Glomerular endothelial cell (primary cell): ENCODE data around the gene GPBP1. TPM values are rescaled to one million over a fixed set of nuclear protein-coding genes. Genes with fewer than 3 reads are reported as not detected.
A peak's percentile ranks its signal among the peaks of the same experiment; 100 is the strongest.
"Not testable (repeated sequence)": the region's sequence is repeated elsewhere in the genome, so short reads cannot be mapped to it uniquely, and the experiment has no call there.

Experiments
- DNase-seq: peaks from one replicate; pipeline ENCODE4 v3.0.0-alpha.2; 2011; ENCODE audit warnings: low read depth, low spot score; ENCODE audit errors: extremely low read depth
- total RNA-seq: library from RNA; depleted of rRNA; stranded (reverse); fragments of >200 nt; gene quantifications from 2 replicates; pipeline ENCODE4 v1.2.3, GENCODE V29; 2015

Gene GPBP1
- total RNA-seq, 1 donor from 2014 or later: 41.8 TPM

GRCh38 chr5:57267805-57268204, 93.9 kb downstream of the GPBP1 start:
- no peak for DNase-seq

- DNase-seq: no peak
These were observed 102.5 kb downstream of the GPBP1 start for GRCh38 chr5:57276353-57276752.

GRCh38 chr5:57277085-57277484, 103.2 kb downstream of the GPBP1 start:
- peak; percentile 23 for DNase-seq

- DNase-seq: no peak
These were observed 107.0 kb downstream of the GPBP1 start for GRCh38 chr5:57280853-57281252.

- DNase-seq: not testable (repeated sequence)
These were observed 111.2 kb downstream of the GPBP1 start for GRCh38 chr5:57285084-57285483.

GRCh38 chr5:57291894-57292293, 118.0 kb downstream of the GPBP1 start:
- no peak for DNase-seq

GRCh38 chr5:57292336-57292735, 118.5 kb downstream of the GPBP1 start:
- DNase-seq: no peak

GRCh38 chr5:57298295-57298984, 124.6 kb downstream of the GPBP1 start:
- DNase-seq: peak; percentile 80

- peak; percentile 54 for DNase-seq
These were observed 125.2 kb downstream of the GPBP1 start for GRCh38 chr5:57298985-57299491.

GRCh38 chr5:57299986-57300385, 126.1 kb downstream of the GPBP1 start:
- DNase-seq: no peak

- peak; percentile 23 for DNase-seq
These were observed 128.3 kb downstream of the GPBP1 start for GRCh38 chr5:57302164-57302563.

GRCh38 chr5:57302643-57303042, 128.8 kb downstream of the GPBP1 start:
- no peak for DNase-seq

GRCh38 chr5:57303985-57304384, 130.1 kb downstream of the GPBP1 start:
- no peak for DNase-seq

- DNase-seq: no peak
These were observed 131.1 kb downstream of the GPBP1 start for GRCh38 chr5:57304931-57305330.

GRCh38 chr5:57306359-57306758, 132.5 kb downstream of the GPBP1 start:
- DNase-seq: no peak

GRCh38 chr5:57307516-57307915, 133.7 kb downstream of the GPBP1 start:
- DNase-seq: no peak

GRCh38 chr5:57309022-57309421, 135.2 kb downstream of the GPBP1 start:
- not testable (repeated sequence) for DNase-seq

- no peak for DNase-seq
These were observed 137.4 kb downstream of the GPBP1 start for GRCh38 chr5:57311251-57311650.

GRCh38 chr5:57311921-57312735, 138.3 kb downstream of the GPBP1 start:
- no peak for DNase-seq

GRCh38 chr5:57313716-57314115, 139.9 kb downstream of the GPBP1 start:
- no peak for DNase-seq
